ENCODE results near the gene CYB561. TPM values are rescaled to one million over a fixed set of nuclear protein-coding genes. Genes with fewer than 3 reads are reported as not detected.

CYB561 gene
- total and polyA plus RNA-seq, 2 experiments from 2014 or later, result 7.4 to 21.5 TPM

GRCh38 chr17:63423963-63424362 is 22.1 kb downstream of the CYB561 start:
- no peaks in the 10 kb centered on the region for H3K9me3 ChIP-seq (ENCODE audit: low read depth)
- no peak for DNase-seq (ENCODE audit: low read depth in 1 of 2, low spot score in 1 of 2)
- H3K27ac ChIP-seq, result no peak overlapping the region
- H3K27me3 ChIP-seq, result no peaks in the 10 kb centered on the region
- TF ChIP-seq CTCF (IDR thresholded peaks at IDR 0.05; ENCODE audit: low read depth, low read length), result no peak
- no peak overlapping the region for H3K4me3 ChIP-seq
- peaks cover 29% of the 10 kb centered on the region for H3K36me3 ChIP-seq
- H3K4me1 ChIP-seq (ENCODE audit: low read depth), result no peaks in the 10 kb centered on the region

GRCh38 chr17:63423251-63423950 is 22.7 kb downstream of the CYB561 start:
- Histone ChIP-seq H3K9me3 (ENCODE audit: low read depth) (no peaks in the 10 kb centered on the region), H3K36me3 (peaks cover 35% of the 10 kb centered on the region), H3K27me3 (no peaks in the 10 kb centered on the region), H3K4me3 (no peak overlapping the region), H3K27ac (no peak overlapping the region), H3K4me1 (ENCODE audit: low read depth) (no peaks in the 10 kb centered on the region)
- no peak for TF ChIP-seq CTCF (IDR thresholded peaks at IDR 0.05; ENCODE audit: low read depth, low read length)
- DNase-seq (ENCODE audit: low read depth in 1 of 2, low spot score in 1 of 2), result no peak

DNA sequence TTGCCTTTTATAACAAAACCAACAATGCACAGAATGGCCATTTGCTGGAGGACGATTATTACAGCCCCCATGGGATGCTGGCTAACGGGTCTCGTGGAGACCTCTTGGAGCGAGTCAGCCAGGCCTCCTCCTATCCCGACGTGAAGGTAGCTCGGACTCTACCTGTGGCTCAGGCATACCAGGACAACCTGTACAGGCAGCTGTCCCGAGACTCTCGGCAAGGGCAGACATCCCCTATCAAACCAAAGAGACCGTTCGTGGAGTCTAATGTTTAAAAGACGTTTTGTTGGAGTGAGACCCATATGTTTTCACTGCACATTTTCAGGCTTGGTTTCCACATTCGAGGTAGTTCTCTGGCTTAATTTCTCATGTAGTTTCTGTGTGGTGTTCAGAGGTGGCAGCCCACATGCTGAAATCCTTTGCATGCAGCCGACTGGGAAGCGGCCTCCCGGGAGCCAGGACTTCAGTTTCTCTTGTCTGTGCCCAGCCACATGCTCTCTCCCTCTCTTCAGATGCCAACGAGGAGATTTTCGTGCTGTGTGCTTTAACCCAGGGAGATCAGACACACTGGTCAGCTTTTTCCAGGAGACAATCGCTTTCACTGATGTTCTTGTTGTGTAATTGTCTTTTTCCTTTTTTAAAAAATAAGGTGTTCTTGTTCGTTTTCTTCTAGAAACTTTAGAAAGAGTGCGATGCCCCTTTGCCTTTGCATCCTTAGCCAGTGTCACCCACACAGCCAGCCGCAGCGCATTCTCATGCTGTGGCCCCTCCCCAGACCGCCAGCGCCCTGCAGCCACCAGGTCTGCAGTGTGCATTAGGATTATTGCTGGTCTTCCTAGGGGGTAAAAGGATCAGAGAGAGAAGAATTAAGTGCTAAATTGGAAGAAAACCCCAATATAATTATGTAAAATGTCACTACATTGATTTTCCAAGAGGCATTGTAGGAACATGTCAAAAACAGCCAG is 24.1 kb downstream of the CYB561 start:
- no peak for DNase-seq (ENCODE audit: low read depth in 1 of 2, low spot score in 1 of 2)
- Histone ChIP-seq H3K4me1 (ENCODE audit: low read depth) (no peaks in the 10 kb centered on the region), H3K27ac (no peak overlapping the region), H3K9me3 (ENCODE audit: low read depth) (no peaks in the 10 kb centered on the region), H3K36me3 (peaks cover 47% of the 10 kb centered on the region), H3K4me3 (no peak overlapping the region), H3K27me3 (no peaks in the 10 kb centered on the region)
- TF ChIP-seq CTCF (IDR thresholded peaks at IDR 0.05; ENCODE audit: low read depth, low read length), result no peak

DNA sequence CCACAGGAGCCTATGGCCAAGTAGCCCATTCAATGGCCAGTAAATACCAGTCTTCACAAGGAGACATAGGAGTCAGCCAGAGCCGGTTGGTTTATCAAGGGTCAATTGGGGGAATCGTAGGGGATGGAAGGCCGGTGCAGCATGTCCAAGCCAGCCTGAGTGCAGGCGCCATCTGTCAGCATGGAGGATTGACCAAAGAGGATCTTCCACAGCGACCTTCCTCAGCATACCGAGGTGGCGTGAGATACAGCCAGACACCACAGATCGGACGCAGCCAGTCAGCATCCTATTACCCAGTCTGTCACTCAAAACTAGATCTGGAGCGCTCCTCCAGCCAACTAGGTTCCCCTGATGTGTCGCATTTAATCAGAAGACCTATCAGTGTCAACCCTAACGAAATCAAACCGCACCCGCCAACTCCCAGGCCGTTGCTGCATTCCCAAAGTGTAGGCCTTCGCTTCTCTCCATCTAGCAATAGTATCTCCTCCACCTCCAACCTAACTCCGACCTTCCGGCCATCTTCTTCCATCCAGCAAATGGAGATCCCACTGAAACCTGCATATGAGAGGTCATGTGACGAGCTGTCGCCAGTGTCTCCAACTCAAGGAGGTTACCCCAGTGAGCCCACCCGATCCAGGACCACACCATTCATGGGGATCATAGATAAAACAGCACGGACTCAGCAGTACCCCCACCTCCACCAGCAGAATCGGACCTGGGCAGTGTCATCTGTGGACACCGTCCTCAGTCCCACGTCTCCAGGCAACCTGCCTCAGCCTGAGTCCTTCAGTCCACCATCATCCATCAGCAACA is 25.0 kb downstream of the CYB561 start:
- DNase-seq (ENCODE audit: low read depth in 1 of 2, low spot score in 1 of 2), result no peak

More for the DNA sequence above, 25.0 kb downstream of the CYB561 start:
- H3K27ac ChIP-seq, result no peak overlapping the region
- no peaks in the 10 kb centered on the region for H3K27me3 ChIP-seq
- H3K4me3 ChIP-seq, result no peak overlapping the region
- no peak for TF ChIP-seq CTCF (IDR thresholded peaks at IDR 0.05; ENCODE audit: low read depth, low read length)
- H3K9me3 ChIP-seq (ENCODE audit: low read depth), result no peaks in the 10 kb centered on the region
- H3K36me3 ChIP-seq, result peaks cover 53% of the 10 kb centered on the region
- no peaks in the 10 kb centered on the region for H3K4me1 ChIP-seq (ENCODE audit: low read depth)

All from cardiac muscle cell (in vitro differentiated cells and primary cell).